Activated naive CD4-positive, alpha-beta T cell treated with anti-CD3 and anti-CD28 coated beads, Interleukin-2, amount 10 ng/mL, durations not matched to agents 7 days and 5 days (primary cell): Measurements from ENCODE around the gene LMNB1.

Source experiments
- CTCF ChIA-PET: fragments of 350-600 bp; sonication (Branson Sonifier 250); formaldehyde crosslinking; loops from one replicate; lab custom pipeline; 2021; ENCODE audit warnings: antibody characterized with exemption; lab: Charles Lee
- DNase-seq: peaks from one replicate; pipeline ENCODE4 v3.0.0-alpha.2; 2020
- H3K27ac Mint-ChIP-seq: one replicate; pipeline ENCODE4 v1.8.0; 2021; ENCODE audit warnings: mild to moderate bottlenecking, moderate library complexity, mixed read lengths
- H3K27me3 Mint-ChIP-seq: one replicate; pipeline ENCODE4 v1.8.0; 2021; ENCODE audit warnings: mild to moderate bottlenecking, mixed read lengths
- H3K36me3 Mint-ChIP-seq: one replicate; pipeline ENCODE4 v1.8.0; 2021; ENCODE audit warnings: mixed read lengths
- H3K4me1 Mint-ChIP-seq: one replicate; pipeline ENCODE4 v1.8.0; 2021; ENCODE audit warnings: mixed read lengths
- H3K4me3 Mint-ChIP-seq: one replicate; pipeline ENCODE4 v1.8.0; 2021; ENCODE audit warnings: mild to moderate bottlenecking, moderate library complexity, mixed read lengths
- H3K9me3 Mint-ChIP-seq: one replicate; pipeline ENCODE4 v1.8.0; 2021; ENCODE audit warnings: mixed read lengths

Gene LMNB1

DNA sequence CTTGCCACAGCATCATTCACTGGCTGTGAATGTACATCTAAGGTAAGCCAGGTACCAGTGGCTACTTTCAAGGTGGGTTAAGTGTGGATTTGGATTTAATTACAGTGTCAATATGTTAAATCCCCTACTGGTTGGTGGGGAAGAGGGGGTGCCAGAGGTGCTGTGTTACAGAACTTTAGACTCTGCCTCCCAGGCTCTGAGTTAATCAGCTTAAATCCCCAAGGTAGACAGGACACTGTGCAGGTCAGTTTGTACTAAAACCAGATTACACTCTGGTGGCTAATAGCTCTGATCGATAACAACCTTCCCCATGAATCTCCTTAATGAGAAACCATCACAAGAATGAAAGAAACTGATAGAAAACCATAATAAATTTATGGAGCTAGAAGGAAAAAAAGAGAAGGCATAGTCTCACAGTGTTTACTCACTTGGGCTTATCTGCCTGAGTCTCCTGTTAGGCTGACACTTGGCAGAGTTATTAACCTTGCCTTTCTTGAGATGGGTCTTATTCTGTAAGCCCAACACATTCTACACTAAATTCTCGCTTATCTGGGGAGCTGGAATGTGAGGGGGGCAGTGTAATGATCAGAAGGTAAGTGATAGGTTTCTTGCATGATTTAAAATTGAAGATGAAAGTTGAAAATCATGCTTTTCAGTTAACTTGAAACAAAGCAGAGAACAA, 106.8 kb downstream of the LMNB1 start:
- CTCF ChIA-PET: no interaction called here
- DNase-seq: no peak
- Mint-ChIP-seq H3K9me3 (no peaks in the 10 kb centered on the region), H3K36me3 (no peaks in the 10 kb centered on the region), H3K27me3 (no peaks in the 10 kb centered on the region), H3K4me3 (no peak overlapping the region), H3K27ac (no peak overlapping the region), H3K4me1 (no peaks in the 10 kb centered on the region)

DNA sequence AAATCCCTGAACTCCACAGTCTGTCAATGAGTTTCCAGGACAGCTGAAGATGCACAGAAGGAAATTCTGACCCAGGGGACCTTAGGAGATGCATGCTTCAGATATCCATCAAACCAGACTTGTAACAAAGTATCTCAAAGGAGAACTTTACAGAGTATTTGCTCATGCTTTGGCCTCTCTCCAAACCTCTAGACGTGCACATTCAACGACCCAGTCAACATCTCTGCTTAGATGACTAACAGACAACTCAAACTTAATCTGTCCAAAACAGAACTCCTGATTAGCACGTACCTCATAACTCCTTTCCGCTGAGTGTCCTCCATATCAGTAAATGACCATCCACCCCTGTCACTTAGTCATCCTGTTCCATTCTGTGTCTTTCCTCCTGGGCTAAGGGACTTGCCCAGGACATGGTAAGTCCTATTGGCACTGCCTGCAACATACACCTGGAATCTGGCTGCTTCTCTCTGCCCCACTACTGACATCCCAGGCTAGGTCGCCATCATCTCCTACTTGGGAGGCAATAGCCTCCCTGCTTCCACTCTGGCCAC, 107.4 kb downstream of the LMNB1 start:
- H3K27ac Mint-ChIP-seq: no peak overlapping the region
- no peaks in the 10 kb centered on the region for H3K27me3 Mint-ChIP-seq
- DNase-seq: no peak
- no peaks in the 10 kb centered on the region for H3K9me3 Mint-ChIP-seq
- H3K4me1 Mint-ChIP-seq: no peaks in the 10 kb centered on the region
- H3K4me3 Mint-ChIP-seq: no peak overlapping the region
- CTCF ChIA-PET: no interaction called here
- H3K36me3 Mint-ChIP-seq: no peaks in the 10 kb centered on the region
